GM12878 (cell line): ENCODE measurements around the gene ARHGEF38. TPM values are rescaled to one million over a fixed set of nuclear protein-coding genes. Genes with fewer than 3 reads are reported as not detected.

Experiments used
- ATAC-seq: fragments of 200-7000 bp; cut with Tn5 transposase; 3 replicates; pipeline ENCODE4 v1.9.1; 2020; ENCODE audit warnings: mild to moderate bottlenecking, moderate library complexity
- BruUV-seq: library from RNA; stranded (reverse); fragments of 400-500 nt; replicated peaks from 2 replicates; lab custom pipeline; 2021; lab: Mats Ljungman, UMichigan
- CTCF ChIA-PET: fragments of 300-600 bp; sonication (Branson Sonifier 250); formaldehyde crosslinking; extraction: SDS; loops from one replicate; lab custom pipeline; 2021; ENCODE audit warnings: inconsistent platforms; lab: Yijun Ruan, JAX
- POLR2A ChIA-PET: fragments of 350-600 bp; formaldehyde crosslinking; extraction: SDS; loops from one replicate; lab custom pipeline; 2021; ENCODE audit warnings: inconsistent platforms; lab: Charles Lee
- RAD21 ChIA-PET: fragments of 300-600 bp; sonication (Branson Sonifier 250); formaldehyde crosslinking; loops from one replicate; lab custom pipeline; 2023; ENCODE audit warnings: antibody characterized with exemption; ENCODE audit not compliant: unreplicated experiment; lab: Charles Lee
- SMC1A ChIA-PET: fragments of 300-600 bp; sonication (Branson Sonifier 250); formaldehyde crosslinking; loops from one replicate; lab custom pipeline; 2023; ENCODE audit not compliant: unreplicated experiment, uncharacterized antibody; lab: Charles Lee
- DNase-seq: peaks from one replicate; pipeline ENCODE4 v3.0.0-alpha.2; 2011; ENCODE audit warnings: low read depth, low spot score
- FAIRE-seq: peaks from 3 replicates; lab custom pipeline; 2011; peaks lifted over from hg19 to GRCh38; lab: Jason Lieb, UNC
- H2AFZ ChIP-seq: 2 replicates; pipeline ENCODE4 v1.6.0; 2011; ENCODE audit warnings: low read depth, low read length, control low read depth; ENCODE audit not compliant: control insufficient read depth
- H3K27ac ChIP-seq: 2 replicates; pipeline ENCODE4 v1.5.1; 2011; ENCODE audit warnings: control low read depth; ENCODE audit not compliant: control insufficient read depth, insufficient read depth
- H3K27me3 ChIP-seq, 2 experiments: replicated peaks in 1 of 2; 2 replicates each; pipeline versions ENCODE4 v1.6.0 to v1.6.1; 2011; ENCODE audit warnings: low read length in 1 of 2; ENCODE audit not compliant: control insufficient read depth in 2 of 2, insufficient read depth in 2 of 2
- H3K36me3 ChIP-seq, 2 experiments: 2 replicates each; pipeline ENCODE4 v1.5.1; 2011; ENCODE audit warnings: low read length in 1 of 2; ENCODE audit not compliant: control insufficient read depth in 2 of 2, insufficient read depth in 2 of 2
- H3K4me1 ChIP-seq: 2 replicates; pipeline ENCODE4 v1.6.1; 2011; ENCODE audit warnings: mild to moderate bottlenecking, low read length, moderate library complexity, mixed read lengths; ENCODE audit not compliant: control insufficient read depth, insufficient read depth
- H3K4me2 ChIP-seq: 2 replicates; pipeline ENCODE4 v1.6.0; 2011; ENCODE audit warnings: control low read depth; ENCODE audit not compliant: control insufficient read depth, insufficient read depth
- H3K4me3 ChIP-seq: fragments of 200-600 bp; sonication (generic); 2 replicates; pipeline ENCODE4 v1.5.1; 2016
- H3K79me2 ChIP-seq: 2 replicates; pipeline ENCODE4 v1.6.0; 2011; ENCODE audit warnings: low read length; ENCODE audit not compliant: control insufficient read depth, insufficient read depth
- H3K9ac ChIP-seq: 2 replicates; pipeline ENCODE4 v1.8.0; 2011; ENCODE audit warnings: low read length, control low read depth, mixed read lengths; ENCODE audit not compliant: control insufficient read depth, insufficient read depth
- H3K9me3 ChIP-seq: replicated peaks from 3 replicates; pipeline ENCODE4 v1.5.1; 2011; ENCODE audit warnings: mild to moderate bottlenecking, low read length; ENCODE audit not compliant: control insufficient read depth, insufficient read depth
- H4K20me1 ChIP-seq: 2 replicates; pipeline ENCODE4 v1.6.0; 2011; ENCODE audit not compliant: control insufficient read depth, insufficient read depth
- CEBPZ ChIP-seq: fragments of 150-350 bp; IDR thresholded peaks from 2 replicates; pipeline ENCODE4 v1.6.1; 2016; ENCODE audit warnings: low read depth, low read length
- CREM ChIP-seq: IDR thresholded peaks from 2 replicates; pipeline ENCODE4 v1.6.1; 2014; ENCODE audit warnings: antibody characterized with exemption, low read depth
- DPF2 ChIP-seq: fragments of 450-650 bp; IDR thresholded peaks from 2 replicates; pipeline ENCODE4 v1.6.1; 2017; ENCODE audit warnings: mild to moderate bottlenecking
- EGR1 ChIP-seq, 2 experiments: IDR thresholded peaks; 1 replicate in 1 of 2; 2 replicates in 1 of 2; pipeline ENCODE4 v1.6.1; 2011 to 2012; ENCODE audit warnings: low read depth in 2 of 2, low read length in 2 of 2, borderline replicate concordance in 1 of 2, mild to moderate bottlenecking in 1 of 2, moderate library complexity in 1 of 2
- KAT2A ChIP-seq: conservative IDR thresholded peaks from 2 replicates; pipeline ENCODE4 v1.6.1; 2011; ENCODE audit warnings: low read depth, low read length; ENCODE audit not compliant: control insufficient read depth
- MYB ChIP-seq: fragments of 150-350 bp; IDR thresholded peaks from 2 replicates; pipeline ENCODE4 v1.6.1; 2014; ENCODE audit warnings: mild to moderate bottlenecking, low read depth, low read length, borderline replicate concordance
- SIN3A ChIP-seq: IDR thresholded peaks from 2 replicates; pipeline ENCODE4 v1.6.1; 2012; ENCODE audit warnings: low read depth, low read length, improper control_type of control experiment
- SP1 ChIP-seq: IDR thresholded peaks from one replicate; pipeline ENCODE4 v1.6.1; 2011; ENCODE audit warnings: low read depth, low read length
- YY1 ChIP-seq: IDR thresholded peaks from 2 replicates; pipeline ENCODE4 v1.6.1; 2011; ENCODE audit warnings: low read depth, mild to moderate bottlenecking, low read length
- ZNF24 ChIP-seq: fragments of 450-650 bp; IDR thresholded peaks from 2 replicates; pipeline ENCODE4 v1.6.1; 2017; ENCODE audit warnings: antibody characterized with exemption, mild to moderate bottlenecking
- WGBS: methylation state at CpG from one replicate; pipeline ENCODE4 v1.1.6; 2016; ENCODE audit warnings: low lambda C conversion rate; ENCODE audit not compliant: insufficient replicate concordance, insufficient coverage; ENCODE audit errors: missing lambda C conversion rate; 5-methylcytosine and 5-hydroxymethylcytosine counted together
- in situ Hi-C: fragments of 300-500 bp; cut with MboI; formaldehyde crosslinking; loops from 9 replicates; pipeline ENCODE4 v1.14.3; 2018; ENCODE audit warnings: mixed read lengths
- intact Hi-C: fragments of 100-400 bp; cut with micrococcal nuclease; formaldehyde crosslinking; loops from one replicate; pipeline ENCODE4 v1.14.2; 2022; ENCODE audit not compliant: unreplicated experiment
- polyA plus RNA-seq, 11 experiments: library from polyadenylated mRNA; depleted of rRNA in 4 of 11; unstranded in 6 of 11; stranded (reverse) in 5 of 11; fragments of >200 nt; fragmentation: Nextera tagmentation in 4 of 11; fragmentation: Illumina TruSeq in 1 of 11; extraction: Ambion mirVana in 4 of 11; extraction: Trizol in 1 of 11; gene quantifications; 1 replicate in 1 of 11; 2 replicates in 10 of 11; pipeline versions ENCODE4 v1.2.1 to v1.2.3, GENCODE V29; 2011 to 2016; ENCODE audit warnings: inconsistent platforms in 2 of 11, missing spikeins in 2 of 11, low read depth in 1 of 11
- total RNA-seq, 4 experiments: library from RNA; depleted of rRNA in 3 of 4; stranded (reverse); fragments of >200 nt in 3 of 4; fragmentation: Illumina TruSeq in 1 of 4; extraction: Trizol in 1 of 4; gene quantifications; 2 replicates each; pipeline versions ENCODE4 v1.2.1 to v1.2.3, GENCODE V29; 2013 to 2021
- TF ChIP-seq, protein P1 (sequence below): IDR thresholded peaks from 2 replicates; pipeline ENCODE4 v1.6.1; 2011; ENCODE audit warnings: borderline replicate concordance, low read depth, mild to moderate bottlenecking, moderate library complexity, low read length; ENCODE audit not compliant: insufficient read depth, poor library complexity, severe bottlenecking

Gene ARHGEF38
- total and polyA plus RNA-seq, 10 of the 15 experiments (the other 5 are each of a cell fraction or from before 2014, with no cell fraction given): 0.01 to 1.1 (median 0.09) TPM; not detected in 2

GRCh38 chr4:105526656-105527055, 25.8 kb upstream of the ARHGEF38 start:
- intact Hi-C loops: loop anchor here (10.0 kb wide), 1 partner anchor 678 kb away; no protein-coding TSS in a partner anchor
- POLR2A ChIA-PET: no interaction called here
- SMC1A ChIA-PET: interaction anchor here (9.2 kb wide), 1 partner anchor 139 kb away, joined by 146 read pairs; no protein-coding TSS in a partner anchor
- no TSS peak for BruUV-seq
- Histone ChIP-seq H3K79me2 (no peaks in the 10 kb centered on the region), H3K4me2 (no peak overlapping the region), H2AFZ (no peak overlapping the region), H3K27ac (no peak overlapping the region), H3K9me3 (no peaks in the 10 kb centered on the region), H3K9ac (no peak overlapping the region), H3K27me3 (no peaks in the 10 kb centered on the region), H4K20me1 (no peaks in the 10 kb centered on the region), H3K36me3 (no peaks in the 10 kb centered on the region), H3K4me1 (no peaks in the 10 kb centered on the region), H3K4me3 (no peak overlapping the region)
- ATAC-seq (no peak), DNase-seq (no peak), FAIRE-seq (no peak)
- 46% methylated on average over 15 of the region's 15 CpGs for WGBS
- CTCF ChIA-PET: interaction anchor here (0.6 to 3.9 kb wide), 2 partner anchors 140 to 517 kb away, joined by 3 to 14 read pairs; no protein-coding TSS in a partner anchor
- RAD21 ChIA-PET: interaction anchor here (0.6 kb wide), 1 partner anchor 312 kb away, joined by 4 read pairs; no protein-coding TSS in a partner anchor
- in situ Hi-C loops: no loop called here
- TF ChIP-seq KAT2A (no peak), SP1 (no peak), SIN3A (no peak), YY1 (no peak), CREM (no peak), MYB (no peak), CEBPZ (no peak), ZNF24 (no peak), DPF2 (no peak), EGR1 (IDR thresholded peaks at IDR 0.05; ENCODE audit: borderline replicate concordance in 1 of 2, low read depth in 2 of 2, low read length in 2 of 2) (no peak)
- TF ChIP-seq, protein P1, sequence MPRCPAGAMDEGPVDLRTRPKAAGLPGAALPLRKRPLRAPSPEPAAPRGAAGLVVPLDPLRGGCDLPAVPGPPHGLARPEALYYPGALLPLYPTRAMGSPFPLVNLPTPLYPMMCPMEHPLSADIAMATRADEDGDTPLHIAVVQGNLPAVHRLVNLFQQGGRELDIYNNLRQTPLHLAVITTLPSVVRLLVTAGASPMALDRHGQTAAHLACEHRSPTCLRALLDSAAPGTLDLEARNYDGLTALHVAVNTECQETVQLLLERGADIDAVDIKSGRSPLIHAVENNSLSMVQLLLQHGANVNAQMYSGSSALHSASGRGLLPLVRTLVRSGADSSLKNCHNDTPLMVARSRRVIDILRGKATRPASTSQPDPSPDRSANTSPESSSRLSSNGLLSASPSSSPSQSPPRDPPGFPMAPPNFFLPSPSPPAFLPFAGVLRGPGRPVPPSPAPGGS: no peak
